Femur (tissue), 1 donor: ENCODE data around the gene SERPINE3.

ENCODE experiments used
- DNase-seq: peaks from one replicate; pipeline ENCODE4 v3.0.0-alpha.2; 2017

Gene SERPINE3

GRCh38 chr13:51329606-51330005 is 9.9 kb upstream of the SERPINE3 start:
- DNase-seq: no peak

DNA sequence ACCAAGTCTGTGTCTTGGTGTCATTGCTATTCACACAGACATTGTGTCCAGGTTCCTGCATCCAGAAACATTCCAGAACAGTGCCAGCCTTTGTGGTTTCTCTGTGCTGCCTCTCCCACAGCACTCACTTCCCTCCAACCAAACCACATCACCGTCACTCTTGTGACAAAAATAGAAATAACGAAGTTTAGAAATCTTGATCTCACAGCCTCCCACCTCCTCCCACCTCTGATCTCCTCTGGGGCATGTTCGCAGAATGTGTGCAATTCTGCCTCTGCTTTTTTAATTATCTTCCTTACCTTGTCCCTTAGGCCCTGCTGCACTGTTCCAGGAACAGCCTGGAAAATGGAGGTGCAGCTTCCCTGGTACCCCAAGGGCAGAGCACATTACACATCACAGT is 8.7 kb upstream of the SERPINE3 start:
- no peak for DNase-seq

DNA sequence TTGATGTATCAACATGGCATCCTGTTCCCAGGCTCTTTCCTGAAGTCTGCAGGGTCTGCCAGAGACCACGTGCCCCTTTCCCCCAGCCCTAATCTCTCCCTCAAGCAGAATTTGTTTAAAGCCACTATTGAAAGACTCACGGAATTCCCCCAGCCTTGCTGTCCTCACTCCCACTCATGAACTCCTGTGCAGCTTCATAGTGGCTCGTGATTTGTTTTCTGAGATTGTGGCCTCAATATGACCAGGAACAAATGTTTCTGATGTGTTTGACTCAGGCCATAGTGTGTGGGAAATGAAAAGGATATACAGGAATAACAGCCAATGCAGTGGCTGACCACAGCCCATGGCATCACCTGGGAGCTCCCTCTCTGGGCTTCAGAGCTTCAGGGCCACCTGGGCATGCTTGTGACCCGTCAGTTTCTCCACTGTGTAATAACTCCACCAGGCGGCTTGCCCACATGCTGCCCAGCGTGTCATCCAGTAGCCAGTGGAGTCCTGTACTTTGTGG is 8.1 kb upstream of the SERPINE3 start:
- DNase-seq: no peak

- DNase-seq: no peak
Measured at GRCh38 chr13:51332566-51333361, 6.7 kb upstream of the SERPINE3 start.

DNA sequence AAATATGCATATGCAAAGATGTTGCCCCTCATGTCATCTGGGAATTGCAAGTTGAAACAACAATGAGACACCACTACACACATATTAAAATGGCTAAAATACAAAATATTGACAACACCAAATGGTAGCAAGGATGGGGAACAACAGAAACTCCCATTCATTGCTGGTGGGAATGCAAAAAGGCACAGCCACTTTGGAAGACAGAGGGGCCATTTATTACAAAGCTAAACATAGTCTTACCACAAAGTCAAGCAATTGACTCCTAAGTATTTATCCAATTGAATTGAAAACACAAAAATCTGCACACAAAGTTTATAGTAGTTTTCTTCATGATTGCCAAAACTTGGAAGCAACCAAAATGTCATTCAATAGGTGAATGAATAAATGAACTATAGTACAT is 6.1 kb upstream of the SERPINE3 start:
- DNase-seq: no peak

DNA sequence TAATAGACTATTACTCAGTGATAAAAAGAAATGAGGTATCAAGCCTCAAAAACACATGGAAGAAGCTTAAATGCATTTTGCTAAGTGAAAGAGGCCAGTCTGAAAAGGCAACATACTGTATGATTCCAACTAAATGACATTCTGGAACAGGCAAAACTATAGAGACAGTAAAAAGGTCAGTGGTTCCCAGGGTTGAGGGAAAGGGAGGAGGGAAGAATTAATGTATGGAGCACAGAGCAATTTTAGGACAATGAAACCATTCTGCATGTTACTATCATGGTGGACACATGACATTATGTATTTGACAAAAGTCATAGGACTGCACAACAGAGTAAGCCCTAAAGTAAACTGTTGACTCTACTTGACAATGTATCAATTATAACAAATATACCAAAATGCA is 5.7 kb upstream of the SERPINE3 start:
- no peak for DNase-seq

DNA sequence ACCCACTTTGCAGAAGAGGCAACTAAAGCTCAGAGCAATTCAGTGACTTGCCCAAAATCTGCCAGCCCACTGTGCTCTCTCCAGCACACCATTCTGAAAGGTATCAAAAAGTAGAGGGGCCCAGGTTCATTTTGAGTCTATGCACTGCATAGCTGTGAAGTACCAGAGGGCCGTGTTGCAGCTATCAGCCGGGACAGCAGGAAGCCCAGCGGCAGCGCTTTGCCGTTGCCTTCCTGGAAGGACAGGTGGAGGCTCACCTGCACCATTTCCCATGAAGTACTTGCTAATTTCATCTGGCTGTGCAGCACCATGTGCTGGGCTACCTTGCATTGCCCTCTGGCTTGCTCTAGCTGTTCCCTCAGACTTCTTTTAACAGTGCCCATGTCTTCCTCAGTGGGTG is 2.7 kb upstream of the SERPINE3 start:
- DNase-seq: no peak

DNA sequence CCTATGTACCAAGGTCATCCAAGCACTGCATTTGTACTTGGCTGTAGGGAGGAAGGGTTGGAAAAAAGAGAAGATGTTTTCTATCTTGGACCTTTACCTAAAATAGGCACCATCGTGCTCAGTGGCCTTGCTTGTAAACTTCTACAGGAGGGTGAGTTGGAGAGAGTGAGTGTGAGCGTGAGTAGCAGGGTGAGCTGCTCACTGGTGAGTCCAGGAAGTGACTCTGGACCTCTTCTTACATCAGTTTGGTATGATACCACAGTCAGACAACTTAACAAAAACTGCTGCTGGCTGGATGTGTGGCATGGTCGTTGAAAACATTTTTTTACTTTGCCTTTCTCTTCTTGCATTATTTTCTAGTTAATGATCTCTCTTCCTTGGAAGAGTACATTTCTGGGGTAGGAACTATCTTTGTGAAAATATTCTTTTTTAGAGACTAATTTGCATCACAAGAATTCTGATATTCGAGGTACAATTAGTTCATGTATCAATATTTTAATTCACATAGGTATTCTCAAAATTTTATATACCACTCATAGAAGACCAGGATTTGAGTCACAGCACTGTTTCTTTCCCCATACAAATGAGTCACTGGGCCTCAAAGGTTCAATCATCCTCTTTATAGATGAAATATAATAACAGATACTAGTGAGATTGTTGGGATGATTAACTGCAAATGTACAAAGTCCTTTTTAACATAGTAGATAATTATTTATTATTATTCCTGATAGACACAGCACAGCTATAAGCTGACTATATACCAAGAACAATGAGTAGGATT is 651 bp downstream of the SERPINE3 start:
- no peak for DNase-seq

DNA sequence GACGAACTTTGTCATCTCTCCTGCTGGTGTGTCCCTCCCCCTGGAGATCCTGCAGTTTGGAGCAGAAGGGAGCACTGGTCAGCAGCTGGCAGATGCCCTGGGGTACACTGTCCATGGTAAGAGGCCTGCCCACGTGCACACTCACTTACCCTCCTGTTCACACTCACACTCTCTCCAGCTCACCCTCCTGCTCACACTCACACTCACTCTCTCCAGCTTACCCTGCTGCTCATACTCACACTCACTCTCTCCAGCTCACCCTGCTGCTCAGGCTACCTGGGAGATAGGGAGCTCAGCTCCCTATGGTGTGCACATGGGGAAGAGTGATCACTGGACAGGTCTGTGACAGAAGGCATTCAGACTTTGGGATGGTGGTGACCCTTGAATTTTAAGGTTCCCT is 1.7 kb downstream of the SERPINE3 start:
- no peak for DNase-seq

DNA sequence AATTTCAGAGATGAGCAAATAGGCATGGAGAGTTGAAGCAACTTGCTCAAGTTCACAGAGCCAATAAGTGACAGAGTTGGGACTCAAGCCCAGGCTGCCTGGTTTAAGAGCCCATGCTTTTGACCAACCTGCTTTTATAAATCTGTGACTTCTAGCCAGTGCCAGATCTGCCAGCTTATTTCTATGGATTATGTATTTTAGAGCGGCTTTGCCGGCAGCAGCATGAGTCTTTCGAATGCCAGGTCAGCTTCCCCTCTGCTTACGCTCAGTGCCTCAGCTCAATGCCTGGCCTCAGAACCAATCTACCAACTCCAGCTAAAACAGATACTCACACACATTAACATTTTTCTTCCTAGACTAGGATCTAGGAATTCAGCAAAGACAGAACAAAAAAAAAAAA is 2.3 kb downstream of the SERPINE3 start:
- DNase-seq: no peak

DNA sequence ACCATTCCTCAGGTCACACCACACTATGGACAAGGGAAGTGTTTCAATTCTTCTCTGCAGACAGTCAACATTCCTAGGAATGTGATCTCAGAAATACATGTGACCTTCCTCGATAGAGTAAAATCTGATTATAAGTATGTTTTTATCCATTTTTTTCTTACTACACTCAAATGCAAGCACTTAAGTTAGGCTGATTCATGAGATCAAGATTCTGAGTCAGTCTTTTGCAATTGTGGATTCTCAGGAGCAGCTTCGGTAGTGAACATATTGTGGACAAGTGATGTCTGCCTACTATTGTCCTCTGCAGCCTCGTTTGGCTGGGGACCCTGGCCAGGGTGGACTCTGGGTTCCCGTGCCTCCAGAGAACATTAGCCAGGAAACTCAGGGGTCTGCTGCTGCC is 3.2 kb downstream of the SERPINE3 start:
- DNase-seq: no peak

DNA sequence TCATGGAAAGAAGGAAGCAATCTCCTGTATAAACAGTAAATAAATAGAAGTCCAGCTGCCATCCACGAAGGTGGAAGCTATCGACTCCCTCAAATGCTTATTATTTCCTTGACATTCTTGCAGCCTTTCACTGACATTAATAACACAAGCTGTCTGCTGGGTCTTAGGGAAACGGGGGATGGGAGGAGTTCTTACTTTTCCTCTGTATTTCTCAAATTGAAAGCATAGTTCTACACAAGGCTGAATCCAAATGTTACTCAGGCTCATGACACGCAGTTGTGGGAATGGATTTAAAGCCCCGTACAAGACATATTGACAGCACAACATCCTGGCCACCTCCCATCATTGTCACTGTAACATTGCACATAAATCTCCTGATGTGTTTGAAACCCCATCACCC is 4.0 kb downstream of the SERPINE3 start:
- DNase-seq: no peak

GRCh38 chr13:51346397-51346796 is 6.9 kb downstream of the SERPINE3 start:
- DNase-seq: no peak

GRCh38 chr13:51347099-51347498 is 7.6 kb downstream of the SERPINE3 start:
- no peak for DNase-seq

DNA sequence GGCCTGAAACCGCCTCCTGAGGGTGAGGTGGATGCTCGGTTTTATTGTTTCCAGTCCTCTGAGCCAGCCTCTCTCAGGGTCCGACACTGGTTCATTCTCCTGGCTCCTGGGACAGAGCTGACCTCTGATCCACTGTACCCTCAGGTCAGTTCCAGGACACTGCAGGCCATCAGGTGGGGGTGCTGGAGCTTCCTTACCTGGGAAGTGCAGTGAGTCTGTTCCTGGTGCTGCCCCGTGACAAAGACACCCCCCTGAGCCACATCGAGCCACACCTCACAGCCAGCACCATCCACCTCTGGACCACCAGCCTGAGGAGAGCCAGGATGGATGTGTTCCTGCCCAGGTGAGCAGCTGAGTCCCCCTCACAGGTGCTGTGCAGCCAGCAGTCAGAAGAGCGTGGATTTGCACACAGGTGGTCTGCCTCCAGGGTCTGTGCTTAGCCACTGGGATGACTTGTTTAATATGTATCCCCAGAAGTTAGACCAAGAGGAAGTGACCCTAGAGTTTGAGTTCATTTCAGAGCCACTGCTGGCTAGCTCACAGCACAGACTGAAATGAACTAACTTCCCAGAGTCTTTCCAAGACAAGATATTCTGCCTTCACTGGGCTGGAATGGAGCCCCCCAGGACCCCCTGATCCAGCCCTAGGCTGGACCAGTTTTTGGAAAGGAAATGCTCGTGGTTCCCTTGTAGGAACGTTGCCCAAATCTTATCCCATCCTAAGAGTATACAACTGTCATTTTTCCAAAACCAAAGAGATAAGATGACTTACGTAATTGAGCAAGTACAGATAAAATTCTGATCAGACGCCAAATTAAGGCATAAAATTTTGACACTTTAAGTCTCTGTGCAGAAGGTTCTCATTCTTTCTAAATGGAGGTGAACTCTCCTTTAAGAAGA is 8.8 kb downstream of the SERPINE3 start:
- no peak for DNase-seq

DNA sequence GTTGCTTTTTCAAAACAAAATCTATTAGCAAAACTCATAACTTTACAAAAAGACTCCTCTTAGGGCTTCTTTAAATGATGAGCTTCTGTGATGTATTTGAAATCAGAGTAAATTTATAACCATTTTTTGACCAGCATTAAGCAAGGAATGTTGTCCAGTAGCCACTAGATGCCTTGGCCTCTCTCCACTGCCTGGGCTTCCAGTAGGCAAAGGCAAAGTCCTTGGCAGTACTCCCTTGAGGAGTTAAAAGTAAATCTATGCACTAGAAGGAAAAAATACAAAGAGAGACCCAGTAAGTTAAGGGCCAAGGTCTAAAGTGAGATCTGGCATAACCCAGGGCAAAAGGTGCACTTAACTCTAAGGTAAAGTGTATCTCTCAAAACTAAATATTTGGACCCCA is 9.5 kb downstream of the SERPINE3 start:
- DNase-seq: no peak

DNA sequence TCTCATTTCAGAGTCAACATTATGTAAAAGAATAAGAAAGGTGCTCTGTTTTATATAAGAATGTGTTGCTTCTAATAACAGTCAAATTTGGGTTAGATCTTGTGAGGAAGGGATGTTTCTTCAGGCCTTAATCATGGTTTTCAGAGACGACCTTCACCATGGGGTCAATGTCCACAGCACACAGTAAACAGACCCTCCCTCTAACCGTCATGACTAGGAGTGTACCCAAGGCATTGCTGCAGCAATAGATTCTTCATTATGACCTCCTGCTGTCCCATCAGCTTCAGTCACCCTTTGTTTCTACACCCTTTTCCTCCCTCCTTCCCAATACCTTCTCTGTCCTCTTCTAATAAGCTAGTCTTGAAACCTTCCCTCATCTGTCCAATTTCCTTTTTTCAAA is 15.7 kb downstream of the SERPINE3 start:
- no peak for DNase-seq

- no peak for DNase-seq
Measured at GRCh38 chr13:51357928-51358595, 18.6 kb downstream of the SERPINE3 start.

DNA sequence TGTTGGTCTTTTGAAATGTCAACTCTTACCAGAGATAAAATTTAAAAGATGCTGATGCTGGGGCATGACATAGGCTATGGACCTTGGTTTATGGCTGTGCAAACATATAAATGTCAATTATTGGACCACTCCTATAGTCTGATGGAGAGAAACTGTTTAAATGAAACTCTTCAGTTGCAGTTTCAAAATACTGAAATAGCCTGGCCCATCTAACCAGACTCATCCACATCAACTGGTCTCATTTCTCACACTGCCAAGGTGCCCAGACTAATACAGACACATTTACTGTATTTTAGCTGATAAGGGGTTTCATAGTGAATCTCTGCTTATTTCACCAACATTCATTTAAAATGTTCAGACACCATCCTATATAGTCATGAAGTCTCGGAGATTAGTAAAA is 19.9 kb downstream of the SERPINE3 start:
- DNase-seq: no peak

DNA sequence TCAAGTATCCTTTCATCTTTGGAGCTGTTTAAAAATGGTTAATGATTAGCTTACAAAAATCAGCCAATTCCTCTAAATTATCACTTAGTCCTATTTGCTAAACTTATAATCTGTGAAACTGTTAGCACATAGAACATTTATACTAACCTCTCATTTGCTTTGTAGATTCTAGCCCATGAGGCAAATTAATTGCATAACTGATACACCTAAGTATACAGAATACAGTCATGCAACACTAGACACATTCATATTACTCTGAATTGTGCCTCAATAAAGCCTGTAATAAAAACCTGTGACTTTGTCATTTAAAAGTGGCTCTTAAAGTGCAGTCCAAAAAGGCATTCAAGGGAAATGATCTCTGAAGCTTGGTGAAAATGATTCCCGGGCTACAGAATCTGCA is 21.0 kb downstream of the SERPINE3 start:
- DNase-seq: no peak

GRCh38 chr13:51361106-51361505 is 21.6 kb downstream of the SERPINE3 start:
- DNase-seq: no peak

DNA sequence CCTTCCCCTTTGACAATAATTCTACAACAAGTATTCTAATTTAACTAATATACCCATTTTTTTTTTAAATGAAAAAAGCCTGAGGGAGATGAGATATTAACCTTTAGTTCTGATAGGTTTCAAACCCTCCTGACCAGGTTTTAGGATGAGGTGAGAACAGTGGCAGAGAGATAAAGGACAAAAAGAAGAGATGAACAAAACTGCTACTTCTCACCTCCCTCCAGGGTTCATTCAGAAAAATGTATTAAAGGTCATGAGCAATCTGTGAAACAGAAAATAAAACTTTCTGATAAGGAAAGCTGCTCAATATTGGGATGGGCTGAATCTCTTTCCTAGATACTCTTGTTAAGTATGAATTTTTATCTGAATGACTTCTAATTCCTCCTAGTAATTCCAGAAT is 24.1 kb downstream of the SERPINE3 start:
- DNase-seq: no peak
